GM21576 (cell line): Measurements from ENCODE around the gene UBE3B.
"Not testable (repeated sequence)": the region's sequence is repeated elsewhere in the genome, so short reads cannot be mapped to it uniquely, and the experiment has no call there.

ENCODE experiments used
- ATAC-seq: cut with Tn5 transposase; IDR thresholded peaks from one replicate; pipeline ENCODE4 v1.9.1; 2021; ENCODE audit warnings: mild to moderate bottlenecking, moderate library complexity; ENCODE audit not compliant: unreplicated experiment

UBE3B gene

DNA sequence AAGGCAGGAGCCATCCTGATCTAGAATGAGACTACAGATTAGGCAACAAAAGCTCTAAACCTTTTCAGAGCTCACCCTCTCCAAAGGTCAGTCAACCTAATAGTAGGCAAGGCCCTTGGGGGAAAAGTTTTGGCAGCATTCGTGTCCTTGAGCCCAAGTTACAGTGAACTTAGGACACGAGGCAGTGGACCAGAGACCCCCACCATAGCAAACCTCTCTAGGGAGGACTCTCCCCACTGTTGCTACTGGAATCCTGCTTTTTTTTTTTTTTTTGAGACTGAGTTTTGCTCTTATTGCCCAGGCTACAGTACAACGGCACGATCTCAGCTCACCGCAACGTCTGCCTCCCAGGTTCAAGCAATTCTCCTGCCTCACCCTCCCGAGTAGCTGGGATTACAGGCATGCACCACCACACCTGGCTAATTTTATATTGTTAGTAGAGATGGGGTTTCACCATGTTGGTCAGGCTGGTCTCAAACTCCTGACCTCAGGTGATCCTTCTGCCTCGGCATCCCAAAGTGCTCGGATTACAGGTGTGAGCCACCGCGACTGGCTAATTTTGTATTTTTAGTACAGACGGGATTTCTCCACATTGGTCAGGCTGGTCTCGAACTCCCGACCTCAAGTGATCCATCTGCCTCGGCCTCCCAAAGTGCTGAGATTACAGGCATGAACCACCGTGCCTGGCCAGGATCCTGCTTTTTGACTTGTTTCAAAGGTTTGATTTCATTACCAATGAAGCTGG, 3.7 kb upstream of the UBE3B start:
- not testable (repeated sequence) for ATAC-seq

- no peak for ATAC-seq
These were observed 2.3 kb upstream of the UBE3B start for GRCh38 chr12:109475121-109475520.

DNA sequence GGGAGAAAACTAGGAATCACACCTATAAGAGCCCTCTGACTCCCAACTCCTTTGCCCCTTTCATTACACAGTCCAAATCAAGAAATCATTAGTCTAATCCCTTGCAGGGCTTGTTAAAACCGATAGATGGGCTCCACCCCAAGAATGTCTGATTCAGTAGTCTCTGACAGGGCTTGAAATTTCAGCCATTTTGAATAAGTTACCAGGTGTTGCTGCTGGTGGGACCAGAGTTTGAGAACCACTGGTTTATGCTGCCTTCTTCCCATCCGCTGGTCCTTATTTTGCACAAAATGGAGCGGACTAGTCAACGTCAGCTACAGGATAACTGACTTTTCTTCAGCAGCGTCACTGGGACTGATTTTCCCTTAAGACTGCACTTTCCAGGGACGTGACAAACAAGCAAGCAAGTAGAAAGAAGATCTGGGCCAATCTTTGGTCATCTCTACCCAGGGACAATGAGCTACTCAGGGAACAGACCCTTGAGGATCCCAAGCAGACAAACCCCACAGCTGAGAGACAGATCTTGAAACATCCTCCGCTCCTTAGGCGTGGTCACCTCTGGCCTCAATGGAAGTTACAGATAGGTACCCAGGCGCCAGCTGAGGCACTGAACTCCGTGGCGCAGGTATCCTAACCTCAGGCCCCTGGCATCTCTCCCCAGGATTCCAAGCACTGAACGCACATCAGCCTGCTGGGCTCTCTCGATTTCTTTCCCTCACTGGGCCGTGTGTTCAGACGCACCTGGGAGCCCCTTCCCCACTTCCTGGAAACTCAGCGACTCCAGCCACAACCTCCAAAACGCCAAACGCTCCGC, 1.2 kb upstream of the UBE3B start:
- ATAC-seq, result no peak

DNA sequence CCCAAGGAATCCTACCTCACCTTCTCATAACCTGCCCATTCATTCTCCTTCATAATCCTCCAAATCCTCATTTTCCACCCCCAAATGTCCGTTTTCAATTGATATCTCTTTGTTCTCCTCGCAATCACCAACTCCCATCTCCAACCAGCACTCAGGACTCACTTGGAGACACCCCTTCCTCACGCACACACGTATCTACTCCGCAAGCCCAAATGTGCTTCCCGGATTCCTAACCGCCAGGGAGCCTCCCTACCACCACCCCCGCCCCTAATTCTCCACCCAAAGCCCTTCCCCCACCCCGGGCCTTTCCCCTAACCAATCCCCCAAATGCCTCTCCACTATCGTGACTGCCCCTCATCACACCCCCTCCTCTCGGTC, 638 bp upstream of the UBE3B start:
- ATAC-seq, result no peak

- ATAC-seq, result no peak
These were observed 505 bp downstream of the UBE3B start for GRCh38 chr12:109477963-109478315.

DNA sequence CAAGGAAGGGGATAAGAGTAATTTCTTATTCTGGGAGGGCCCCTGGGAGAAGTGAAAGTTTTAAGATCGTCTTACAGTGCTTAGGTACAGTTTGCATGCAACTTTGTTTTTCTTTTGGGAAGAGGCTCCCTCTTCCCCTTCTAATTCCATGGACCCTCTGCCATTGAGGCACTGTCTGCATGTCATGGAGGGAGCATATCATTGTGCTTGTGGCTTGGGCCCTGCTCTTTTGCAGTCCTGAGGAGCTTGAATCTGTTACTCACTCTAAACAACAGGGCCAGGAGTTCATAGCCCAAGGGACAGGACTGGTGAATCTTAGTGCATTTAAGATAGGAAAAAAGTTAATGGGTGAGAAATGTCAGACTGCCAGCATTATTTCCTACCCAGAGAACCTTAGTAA, 2.3 kb downstream of the UBE3B start:
- no peak for ATAC-seq

DNA sequence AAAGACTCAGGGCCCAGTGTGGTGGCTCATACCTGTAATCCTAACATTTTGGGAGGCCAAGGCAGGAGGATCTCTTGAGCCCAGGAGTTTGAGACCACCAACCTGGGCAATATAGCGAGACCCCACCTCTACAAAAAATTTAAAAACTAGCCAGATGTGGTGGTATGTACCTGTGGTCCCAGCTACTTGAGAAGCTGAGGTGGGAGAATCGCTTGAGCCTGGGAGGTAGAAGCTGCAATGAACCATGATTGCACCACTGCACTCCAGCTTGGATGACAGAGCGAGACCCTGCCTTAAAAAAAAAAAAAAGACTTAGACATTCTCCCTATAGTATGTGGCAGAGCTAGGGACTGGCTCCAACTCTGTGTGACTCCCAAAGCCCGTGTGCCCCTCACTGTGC, 2.9 kb downstream of the UBE3B start:
- no peak for ATAC-seq

DNA sequence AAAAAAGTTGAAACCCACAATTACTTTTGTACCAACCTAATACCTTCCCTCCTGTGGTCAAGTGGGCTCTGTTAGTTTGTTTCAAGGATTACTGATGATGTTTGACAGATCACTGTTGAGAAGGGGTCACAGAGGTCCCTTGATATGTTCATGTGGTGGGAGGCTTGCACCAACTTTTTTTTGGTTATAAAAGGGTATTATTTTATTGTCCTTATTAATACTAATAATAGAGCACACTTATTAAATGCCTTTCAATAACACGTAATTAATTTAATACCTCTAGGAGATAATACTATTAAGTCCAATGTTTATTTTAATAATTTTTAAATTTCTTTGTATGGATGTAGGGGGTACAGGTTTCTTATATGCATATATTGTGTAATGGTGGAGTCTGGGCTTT, 4.4 kb downstream of the UBE3B start:
- ATAC-seq, result no peak

DNA sequence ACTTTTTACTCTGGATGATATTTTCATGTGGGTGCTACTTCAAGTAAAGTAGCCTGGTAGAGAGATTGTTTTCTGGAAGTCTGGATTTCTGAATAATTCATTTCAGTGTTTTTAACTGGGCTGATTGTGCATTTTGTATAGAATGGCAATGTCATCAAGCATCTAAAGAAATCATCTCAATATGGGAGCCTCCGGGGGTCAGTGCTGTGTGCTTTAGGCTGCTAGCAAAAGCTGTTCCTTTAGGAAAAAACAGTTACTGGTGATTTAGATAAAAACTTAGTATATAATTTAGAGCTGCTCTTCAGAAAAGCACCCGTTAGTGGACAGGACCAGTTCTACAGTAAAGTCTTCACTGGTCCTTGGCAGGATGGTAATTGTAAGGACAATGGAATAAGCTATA, 5.1 kb downstream of the UBE3B start:
- ATAC-seq, result no peak

- ATAC-seq, result no peak
These were observed 5.5 kb downstream of the UBE3B start for GRCh38 chr12:109482894-109483293.

DNA sequence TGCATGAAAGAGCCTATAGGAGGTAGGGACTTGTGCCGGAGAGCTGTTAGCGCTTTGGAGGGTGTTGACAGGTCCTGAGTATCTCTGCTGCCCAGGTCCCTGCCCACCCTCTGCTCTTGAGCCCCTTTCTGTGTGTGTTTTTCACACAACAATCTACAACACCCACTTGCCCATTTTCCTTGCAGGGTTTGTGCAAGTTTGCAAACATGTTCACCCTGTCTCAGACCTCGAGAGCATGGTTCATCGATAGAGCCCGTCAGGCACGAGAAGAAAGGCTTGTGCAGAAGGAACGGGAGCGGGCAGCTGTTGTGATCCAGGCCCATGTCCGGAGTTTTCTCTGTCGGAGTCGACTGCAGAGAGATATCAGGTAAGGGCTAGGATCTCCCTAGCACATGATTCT, 5.9 kb downstream of the UBE3B start:
- no peak for ATAC-seq

DNA sequence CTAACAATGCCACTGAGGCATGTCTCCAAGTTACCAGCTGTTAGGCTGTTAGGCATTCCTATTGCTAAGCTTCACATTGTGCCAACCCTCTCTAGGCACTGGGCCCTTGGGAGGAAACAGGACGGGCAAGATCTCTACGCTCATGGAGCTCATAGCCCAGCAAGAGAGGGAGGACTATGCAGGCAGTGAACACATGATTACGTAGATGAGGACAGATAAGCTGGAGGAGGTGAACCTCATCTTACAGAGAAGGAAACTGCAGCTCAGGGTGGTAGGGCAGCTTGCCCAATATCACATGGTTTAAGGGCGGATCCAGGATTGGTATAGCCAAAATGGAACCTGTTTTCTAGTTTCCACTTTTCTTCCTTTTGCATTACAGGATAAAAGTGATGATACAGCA, 7.8 kb downstream of the UBE3B start:
- no peak for ATAC-seq

GRCh38 chr12:109487181-109488050, 10.0 kb downstream of the UBE3B start:
- no peak for ATAC-seq

- no peak for ATAC-seq
These were observed 10.7 kb downstream of the UBE3B start for GRCh38 chr12:109488051-109488665.

GRCh38 chr12:109489016-109489954, 11.9 kb downstream of the UBE3B start:
- ATAC-seq, result no peak

DNA sequence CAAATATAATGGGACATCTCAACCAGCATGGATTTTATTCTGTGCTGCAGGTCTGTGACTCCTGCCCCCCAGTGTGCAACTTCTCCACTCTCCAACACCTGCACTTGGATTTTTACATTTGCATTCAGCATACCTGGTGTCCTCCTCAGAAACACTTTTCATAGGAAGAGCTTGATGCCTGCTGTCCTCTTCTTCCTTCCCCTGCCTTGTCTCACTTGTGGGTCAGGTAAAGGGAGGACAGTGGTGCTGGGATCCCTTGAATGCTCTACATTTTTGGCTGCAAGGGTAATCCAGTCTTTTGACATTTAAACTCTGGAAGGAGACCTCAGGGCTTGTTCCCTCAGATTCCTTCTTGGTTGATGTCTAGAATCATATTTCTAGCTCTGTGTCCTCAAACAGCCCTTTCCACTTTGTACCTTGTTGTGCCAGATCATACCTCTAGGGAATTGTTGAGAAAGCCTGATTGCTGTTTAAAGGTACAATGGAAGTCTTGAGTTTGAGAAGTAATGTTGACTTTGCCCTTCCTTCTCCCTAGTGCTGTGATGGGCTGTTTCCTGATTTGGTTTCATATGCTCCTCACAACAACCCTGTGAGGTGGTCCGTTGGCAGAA, 12.6 kb downstream of the UBE3B start:
- no peak for ATAC-seq

DNA sequence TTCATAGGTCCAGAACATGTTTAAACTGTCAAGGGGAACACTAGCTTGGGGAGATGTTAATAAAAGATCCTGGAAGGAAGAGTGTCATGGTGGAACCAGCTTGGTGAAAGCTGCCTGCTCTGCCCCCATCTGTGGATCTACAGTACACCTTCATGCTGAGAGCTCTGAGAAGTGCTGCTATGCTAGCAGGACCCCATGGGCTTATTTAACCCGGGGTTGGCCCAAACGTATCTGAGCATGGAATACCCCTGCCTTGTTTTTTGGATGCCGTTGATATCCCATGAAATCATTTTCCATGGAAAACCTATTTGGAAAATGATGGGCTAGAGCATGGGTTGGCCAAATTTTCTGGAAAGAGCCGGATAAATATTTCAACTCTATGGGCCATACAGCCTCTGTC, 14.2 kb downstream of the UBE3B start:
- no peak for ATAC-seq

DNA sequence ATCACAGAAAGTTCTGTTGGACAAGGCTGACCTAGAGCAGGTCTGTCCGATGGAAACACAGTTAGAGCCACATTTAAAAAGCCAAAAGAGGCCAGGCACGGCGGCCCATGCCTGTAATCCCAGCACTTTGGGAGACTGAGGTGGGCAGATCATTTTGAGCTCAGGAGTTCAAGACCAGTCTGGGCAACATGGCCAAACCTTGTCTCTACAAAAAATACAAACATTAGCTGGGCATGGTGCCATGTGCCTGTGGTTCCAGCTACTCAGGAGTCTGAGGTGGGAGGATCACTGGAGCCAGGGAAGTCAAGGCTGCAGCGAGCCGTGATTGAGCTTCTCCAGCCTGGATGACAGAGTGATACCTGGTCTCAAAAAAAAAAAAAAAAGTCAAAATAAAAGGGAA, 14.9 kb downstream of the UBE3B start:
- no peak for ATAC-seq

- no peak for ATAC-seq
These were observed 15.7 kb downstream of the UBE3B start for GRCh38 chr12:109493090-109493489.

- ATAC-seq, result no peak
These were observed 16.5 kb downstream of the UBE3B start for GRCh38 chr12:109493938-109494337.
